Effector memory CD4-positive, alpha-beta T cell (primary cell): ENCODE measurements around the gene MN1.

Experiments
- DNase-seq, 3 donors: peaks; one replicate each; pipeline ENCODE4 v3.0.0-alpha.2; 2020
- H3K27ac ChIP-seq: 2 replicates; pipeline ENCODE4 v1.7.0; 2013; ENCODE audit warnings: mild to moderate bottlenecking, low read length, moderate library complexity; ENCODE audit not compliant: insufficient read depth, poor library complexity, severe bottlenecking
- H3K27me3 ChIP-seq: replicated peaks from 2 replicates; pipeline ENCODE4 v1.7.0; 2013; ENCODE audit warnings: mild to moderate bottlenecking, low read length; ENCODE audit not compliant: insufficient read depth, control insufficient read depth, poor library complexity, severe bottlenecking
- H3K36me3 ChIP-seq: 2 replicates; pipeline ENCODE4 v1.7.0; 2013; ENCODE audit warnings: mild to moderate bottlenecking, low read length, moderate library complexity; ENCODE audit not compliant: control insufficient read depth, insufficient read depth
- H3K4me1 ChIP-seq: 2 replicates; pipeline ENCODE4 v1.7.0; 2013; ENCODE audit warnings: low read length, mild to moderate bottlenecking; ENCODE audit not compliant: control insufficient read depth, insufficient read depth, poor library complexity, severe bottlenecking
- H3K4me3 ChIP-seq: 2 replicates; pipeline ENCODE4 v1.7.0; 2013; ENCODE audit warnings: low read length, low read depth, mild to moderate bottlenecking; ENCODE audit not compliant: insufficient read depth, poor library complexity, severe bottlenecking
- H3K9me3 ChIP-seq: 2 replicates; pipeline ENCODE4 v1.7.0; 2013; ENCODE audit warnings: mild to moderate bottlenecking, low read length, moderate library complexity; ENCODE audit not compliant: control insufficient read depth

Gene MN1

DNA sequence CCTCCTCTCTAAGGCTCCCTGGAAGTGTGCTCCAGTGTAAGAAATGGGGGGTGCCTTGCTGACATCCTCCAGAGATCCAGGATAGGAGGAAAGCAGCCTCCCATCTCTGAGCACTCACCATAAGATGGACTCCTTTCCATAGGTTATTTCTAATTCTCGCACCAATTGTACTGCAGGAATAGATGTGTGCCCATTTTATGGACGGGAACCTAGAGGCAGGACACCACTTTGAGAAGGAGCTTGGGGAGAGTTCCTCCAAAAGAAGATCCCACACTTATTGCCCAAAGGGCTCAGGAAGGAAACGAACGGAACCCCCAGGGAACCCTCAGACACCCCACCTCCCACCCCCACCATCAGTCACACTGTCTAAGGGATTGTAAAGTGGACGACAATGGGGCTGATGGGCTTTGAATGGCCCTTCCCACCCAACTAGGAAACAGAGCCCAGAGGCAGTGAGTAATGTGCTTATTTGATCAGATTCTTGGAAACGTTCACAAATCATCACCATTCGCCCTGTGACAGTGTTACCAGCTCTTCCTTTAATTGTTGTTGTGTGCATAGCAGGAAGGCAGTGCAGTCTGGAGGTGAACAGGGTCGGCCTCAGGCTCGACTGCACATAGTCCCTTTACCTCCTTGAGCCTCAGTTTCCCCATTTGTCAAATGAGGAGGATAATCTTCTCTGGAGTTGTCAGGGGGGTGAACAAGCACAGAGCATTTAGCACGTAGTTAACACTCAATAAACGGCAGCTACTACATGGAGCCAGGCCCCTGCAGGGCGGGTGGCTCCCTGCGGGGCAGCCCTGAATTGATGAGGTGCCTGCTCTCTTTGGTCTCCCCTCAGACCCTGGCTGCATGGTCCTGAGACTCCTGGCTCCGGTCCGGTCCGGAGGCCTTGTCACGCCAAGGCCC is 8.4 kb upstream of the MN1 start:
- DNase-seq, result no peak
- Histone ChIP-seq H3K27me3 (no peaks in the 10 kb centered on the region), H3K4me3 (no peak overlapping the region), H3K4me1 (peaks cover under 1% of the 10 kb centered on the region), H3K27ac (no peak overlapping the region), H3K9me3 (no peaks in the 10 kb centered on the region), H3K36me3 (no peaks in the 10 kb centered on the region)

GRCh38 chr22:27809226-27809603 is 7.7 kb upstream of the MN1 start:
- no peaks in the 10 kb centered on the region for H3K36me3 ChIP-seq
- no peak overlapping the region for H3K4me3 ChIP-seq
- H3K9me3 ChIP-seq, result no peaks in the 10 kb centered on the region
- no peak for DNase-seq
- H3K27ac ChIP-seq, result no peak overlapping the region
- H3K27me3 ChIP-seq, result no peaks in the 10 kb centered on the region
- peaks cover 3% of the 10 kb centered on the region for H3K4me1 ChIP-seq

- no peak overlapping the region for H3K27ac ChIP-seq
- no peak overlapping the region for H3K4me3 ChIP-seq
- H3K4me1 ChIP-seq, result peaks cover 3% of the 10 kb centered on the region
- no peak for DNase-seq
- no peaks in the 10 kb centered on the region for H3K27me3 ChIP-seq
- H3K9me3 ChIP-seq, result no peaks in the 10 kb centered on the region
- no peaks in the 10 kb centered on the region for H3K36me3 ChIP-seq
These were observed 7.1 kb upstream of the MN1 start for GRCh38 chr22:27808451-27809225.

DNA sequence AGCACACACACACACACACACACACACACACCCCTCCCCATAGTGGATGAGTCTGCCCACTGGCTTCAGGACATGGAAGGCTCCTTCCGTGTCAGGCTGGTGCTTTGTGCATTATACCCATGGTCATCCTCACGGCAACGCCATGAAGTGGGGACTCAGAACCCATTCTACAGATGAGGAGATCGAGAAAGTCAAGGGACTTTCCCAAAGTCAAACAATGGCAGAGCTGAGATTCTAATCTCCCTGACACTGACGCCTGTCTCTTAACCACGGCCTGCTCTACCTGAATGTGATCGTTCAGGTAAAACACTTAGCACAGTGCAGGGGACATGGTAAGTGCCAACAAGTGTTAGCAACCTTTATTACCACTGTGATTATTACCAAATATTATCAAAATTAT is 4.3 kb upstream of the MN1 start:
- no peak overlapping the region for H3K27ac ChIP-seq
- no peak for DNase-seq
- H3K4me1 ChIP-seq, result peaks cover 3% of the 10 kb centered on the region
- no peaks in the 10 kb centered on the region for H3K27me3 ChIP-seq
- no peaks in the 10 kb centered on the region for H3K9me3 ChIP-seq
- H3K36me3 ChIP-seq, result no peaks in the 10 kb centered on the region
- H3K4me3 ChIP-seq, result no peak overlapping the region

- Histone ChIP-seq H3K4me3 (no peak overlapping the region), H3K36me3 (no peaks in the 10 kb centered on the region), H3K27me3 (peaks cover 5% of the 10 kb centered on the region), H3K4me1 (peaks cover 12% of the 10 kb centered on the region), H3K9me3 (no peaks in the 10 kb centered on the region), H3K27ac (no peak overlapping the region)
- peak in 1 of 3 donors; percentile 4 for DNase-seq
These were observed 3.1 kb upstream of the MN1 start for GRCh38 chr22:27804470-27805297.

GRCh38 chr22:27803841-27804415 is 2.4 kb upstream of the MN1 start:
- DNase-seq, result no peak
- Histone ChIP-seq H3K4me1 (peaks cover 12% of the 10 kb centered on the region), H3K36me3 (no peaks in the 10 kb centered on the region), H3K27ac (no peak overlapping the region), H3K27me3 (peaks cover 5% of the 10 kb centered on the region), H3K4me3 (no peak overlapping the region), H3K9me3 (no peaks in the 10 kb centered on the region)

DNA sequence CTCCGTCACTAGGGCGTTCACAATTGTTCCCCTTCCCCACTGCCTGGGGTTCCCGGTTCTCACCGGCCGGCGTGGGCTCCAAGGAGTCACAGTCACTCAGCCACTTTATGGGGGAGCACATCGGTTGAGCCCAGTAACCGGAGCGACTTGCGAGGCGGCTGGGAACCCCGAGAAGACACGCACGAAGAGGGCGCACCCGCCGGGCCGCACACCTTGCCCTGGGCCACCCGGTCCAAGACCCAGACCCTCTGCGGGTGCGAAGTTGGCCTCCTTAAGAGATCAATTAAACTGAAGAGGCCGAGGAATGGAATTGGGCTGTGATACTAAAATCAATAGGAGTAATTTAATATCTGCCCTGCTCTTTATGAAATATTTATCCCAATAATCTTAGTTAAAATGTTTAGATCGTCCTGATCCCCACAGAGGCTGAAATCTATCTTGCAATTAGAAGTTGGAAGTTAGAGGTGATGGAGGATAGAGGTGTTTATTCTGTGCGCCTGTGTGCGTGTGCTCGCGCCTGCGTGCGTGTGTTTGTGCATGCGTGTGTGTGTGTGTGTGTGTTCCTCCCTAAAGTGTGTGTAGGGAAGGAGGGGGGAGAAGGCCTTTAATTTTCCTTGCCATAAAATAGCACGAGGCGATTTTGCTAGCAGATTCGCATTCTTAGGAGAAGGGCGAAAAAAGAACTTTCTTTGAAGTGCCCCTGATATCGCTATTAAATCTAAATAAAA is 954 bp upstream of the MN1 start:
- no peak for DNase-seq

DNA sequence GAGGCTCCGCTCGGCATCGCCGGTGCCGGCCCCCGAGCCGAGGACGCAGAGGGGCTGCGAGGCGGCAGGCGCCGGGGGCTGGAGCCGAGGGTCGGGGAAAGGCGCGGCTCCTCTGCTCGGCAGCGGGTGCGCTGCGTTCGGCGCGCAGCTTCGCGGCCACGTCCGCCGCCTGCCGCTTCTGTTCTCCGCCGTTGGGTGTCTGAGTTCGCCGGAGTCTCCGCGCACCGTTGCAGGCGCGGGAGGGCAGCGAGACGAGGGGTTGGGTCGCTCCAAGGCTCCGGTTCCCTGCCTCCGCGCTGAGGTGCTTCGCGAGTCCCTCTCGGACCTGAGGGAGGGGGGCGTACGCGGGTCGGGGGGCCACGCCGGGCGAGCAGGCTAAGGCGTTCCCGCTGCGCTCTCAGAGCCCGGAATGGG is 347 bp downstream of the MN1 start:
- Histone ChIP-seq H3K27ac (no peak overlapping the region), H3K9me3 (no peaks in the 10 kb centered on the region), H3K36me3 (no peaks in the 10 kb centered on the region), H3K4me1 (peaks cover 12% of the 10 kb centered on the region), H3K27me3 (peaks cover 5% of the 10 kb centered on the region), H3K4me3 (peak overlapping the region; percentile 85)
- DNase-seq, result no peak

More for the DNA sequence above, 954 bp upstream of the MN1 start:
- H3K36me3 ChIP-seq, result no peaks in the 10 kb centered on the region
- H3K27me3 ChIP-seq, result peaks cover 5% of the 10 kb centered on the region
- H3K27ac ChIP-seq, result no peak overlapping the region
- no peaks in the 10 kb centered on the region for H3K9me3 ChIP-seq
- H3K4me3 ChIP-seq, result peak overlapping the region; percentile 85
- peaks cover 12% of the 10 kb centered on the region for H3K4me1 ChIP-seq
